Brain pericyte (primary cell): Measurements from ENCODE around the gene FAM89B.
A peak's percentile ranks its signal among the peaks of the same experiment; 100 is the strongest.

Experiments
- DNase-seq: peaks from one replicate; pipeline ENCODE4 v3.0.0-alpha.2; 2012; ENCODE audit warnings: low read depth, low spot score

Gene FAM89B

GRCh38 chr11:65588199-65589054, 16.1 kb downstream of the FAM89B start:
- DNase-seq = no peak

- DNase-seq = no peak
Observed at GRCh38 chr11:65589444-65590239, 17.3 kb downstream of the FAM89B start.

DNA sequence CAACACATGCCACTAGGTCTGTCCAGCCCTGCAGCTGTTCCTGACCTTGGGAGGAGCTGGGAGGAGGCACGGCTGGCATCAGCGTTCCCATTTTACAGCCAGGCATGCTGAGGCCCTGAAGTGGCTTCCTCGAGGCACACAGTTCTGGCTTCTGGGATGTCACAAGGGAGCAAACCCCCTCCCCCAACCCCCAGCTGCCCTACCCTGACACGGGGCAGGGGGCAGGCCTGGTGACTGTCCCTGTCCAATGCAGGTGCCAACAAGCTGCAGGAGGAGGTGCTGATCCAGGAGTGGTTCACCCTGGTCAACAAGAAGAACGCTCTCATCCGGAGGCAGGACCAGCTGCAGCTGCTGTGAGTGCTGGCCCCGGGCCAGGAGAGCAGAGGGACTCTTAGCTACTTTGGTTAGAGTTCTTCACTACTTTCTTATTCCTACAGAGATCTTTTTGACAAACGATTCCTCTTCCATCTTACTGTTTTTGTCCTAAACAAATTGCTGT, 18.0 kb downstream of the FAM89B start:
- DNase-seq = no peak

DNA sequence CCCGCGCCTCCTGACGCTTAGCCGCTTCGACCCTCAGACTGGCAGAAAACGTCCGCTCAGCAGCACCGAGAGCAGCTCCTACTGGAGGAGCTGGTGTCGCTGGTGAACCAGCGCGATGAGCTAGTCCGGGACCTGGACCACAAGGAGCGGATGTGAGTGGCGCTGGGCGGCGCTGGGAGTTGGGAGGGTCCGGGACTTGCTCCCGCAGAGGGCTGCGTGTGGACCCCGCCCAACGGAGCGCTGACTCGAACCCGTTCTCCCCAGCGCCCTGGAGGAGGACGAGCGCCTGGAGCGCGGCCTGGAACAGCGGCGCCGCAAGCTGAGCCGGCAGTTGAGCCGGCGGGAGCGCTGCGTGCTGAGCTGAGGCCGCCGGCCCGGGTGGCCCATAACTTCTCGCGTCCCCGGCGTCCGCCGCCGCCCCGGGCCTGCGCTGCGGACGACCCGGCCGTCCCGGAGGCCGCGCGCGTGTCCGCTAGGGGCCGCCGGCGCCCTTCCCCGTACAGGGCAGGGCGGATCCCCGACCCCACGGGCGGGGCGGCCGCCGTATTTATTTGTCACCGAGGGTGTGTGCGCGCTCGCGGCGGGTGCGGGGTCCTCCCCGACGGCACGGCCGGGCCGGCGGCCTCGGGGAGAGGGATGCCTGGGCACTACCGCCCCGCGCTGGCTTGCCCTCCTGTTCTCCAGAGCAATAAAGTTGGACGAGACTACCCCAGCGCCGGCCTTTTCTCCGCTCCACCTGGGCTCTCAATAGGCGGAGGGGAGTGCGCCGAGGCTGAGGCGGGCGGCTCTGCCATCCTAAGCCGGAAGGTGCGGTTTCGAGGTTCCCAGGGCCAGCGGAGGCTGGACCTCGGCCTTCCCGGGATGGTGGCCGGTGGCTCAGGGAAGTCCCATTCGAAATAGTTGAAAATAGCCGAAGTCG, 19.9 kb downstream of the FAM89B start:
- DNase-seq = no peak

DNA sequence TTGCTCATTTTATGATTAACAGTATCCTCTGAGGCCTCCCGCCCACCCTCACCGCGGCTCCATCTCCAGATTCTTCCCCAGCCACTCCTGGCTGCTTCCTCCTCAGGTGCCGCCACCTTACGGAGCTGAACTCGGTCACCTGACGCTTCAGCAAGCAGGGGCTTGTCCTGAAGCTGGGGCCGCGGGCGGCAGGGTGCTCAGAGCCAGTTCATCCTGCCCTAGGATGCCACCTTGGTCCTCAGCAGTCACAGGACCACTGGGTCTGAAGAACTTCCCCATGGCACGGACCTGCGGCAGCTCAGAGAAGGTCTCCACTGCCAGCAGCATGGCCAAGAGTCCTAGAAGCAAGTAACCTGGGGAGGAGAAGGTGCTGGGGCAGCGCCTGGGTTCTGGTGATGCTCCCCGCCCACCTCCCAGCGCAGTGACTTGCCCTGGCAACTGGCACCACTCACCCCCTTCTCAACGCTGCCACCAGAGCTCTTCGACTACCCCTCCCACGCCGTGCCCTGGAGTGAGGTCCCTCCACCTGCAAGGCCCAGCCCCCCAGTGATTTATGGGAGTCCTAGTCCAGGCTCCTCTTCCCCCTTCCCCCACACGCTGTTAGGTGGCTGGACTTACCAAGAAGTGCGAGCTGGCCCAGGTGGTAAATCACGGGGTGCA, 20.6 kb downstream of the FAM89B start:
- no peak for DNase-seq

DNA sequence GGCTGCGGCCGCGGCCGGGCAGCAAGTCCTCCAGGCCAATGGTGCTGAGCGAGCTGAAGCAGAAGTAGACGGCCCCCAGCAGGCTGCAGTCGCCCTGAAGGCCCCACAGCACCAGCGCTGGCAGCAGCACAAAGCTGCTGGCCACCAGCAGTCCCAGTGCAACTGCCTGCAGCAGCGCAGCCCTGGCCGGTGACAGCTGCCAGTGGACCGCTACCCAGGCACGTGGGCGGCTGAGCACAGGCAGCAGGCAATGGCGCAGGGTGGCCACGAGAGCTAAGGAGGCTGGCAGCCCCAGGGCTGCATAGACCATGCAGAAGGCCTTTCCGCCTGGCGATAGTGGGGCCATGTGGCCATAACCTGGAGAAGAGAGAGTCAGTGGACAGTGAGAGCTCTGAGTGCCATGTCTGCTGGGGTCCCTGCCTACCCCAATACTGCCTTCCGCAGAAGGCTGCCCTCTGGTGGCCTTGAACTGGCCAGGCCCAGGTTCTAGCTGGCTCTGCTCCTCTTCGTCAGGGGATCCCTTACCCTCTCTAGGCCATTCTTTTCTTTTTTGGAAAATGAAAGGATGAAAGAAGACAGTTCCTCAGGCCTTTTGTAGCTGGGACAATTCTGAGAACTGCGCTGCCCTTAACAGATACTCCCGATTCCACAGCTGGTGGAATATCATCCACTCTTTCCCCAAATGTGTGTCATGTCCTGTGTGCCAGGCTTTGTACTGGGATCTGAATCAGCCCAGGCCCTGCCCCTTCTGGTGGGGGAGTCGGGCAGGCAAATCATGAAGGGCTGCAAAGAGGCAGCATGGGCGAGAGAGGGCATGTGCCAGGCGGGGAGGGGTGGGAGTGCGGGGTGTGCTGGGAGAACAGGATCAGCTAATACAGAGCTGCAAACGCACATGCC, 21.4 kb downstream of the FAM89B start:
- DNase-seq = no peak

GRCh38 chr11:65595131-65595530, 22.8 kb downstream of the FAM89B start:
- DNase-seq = no peak

DNA sequence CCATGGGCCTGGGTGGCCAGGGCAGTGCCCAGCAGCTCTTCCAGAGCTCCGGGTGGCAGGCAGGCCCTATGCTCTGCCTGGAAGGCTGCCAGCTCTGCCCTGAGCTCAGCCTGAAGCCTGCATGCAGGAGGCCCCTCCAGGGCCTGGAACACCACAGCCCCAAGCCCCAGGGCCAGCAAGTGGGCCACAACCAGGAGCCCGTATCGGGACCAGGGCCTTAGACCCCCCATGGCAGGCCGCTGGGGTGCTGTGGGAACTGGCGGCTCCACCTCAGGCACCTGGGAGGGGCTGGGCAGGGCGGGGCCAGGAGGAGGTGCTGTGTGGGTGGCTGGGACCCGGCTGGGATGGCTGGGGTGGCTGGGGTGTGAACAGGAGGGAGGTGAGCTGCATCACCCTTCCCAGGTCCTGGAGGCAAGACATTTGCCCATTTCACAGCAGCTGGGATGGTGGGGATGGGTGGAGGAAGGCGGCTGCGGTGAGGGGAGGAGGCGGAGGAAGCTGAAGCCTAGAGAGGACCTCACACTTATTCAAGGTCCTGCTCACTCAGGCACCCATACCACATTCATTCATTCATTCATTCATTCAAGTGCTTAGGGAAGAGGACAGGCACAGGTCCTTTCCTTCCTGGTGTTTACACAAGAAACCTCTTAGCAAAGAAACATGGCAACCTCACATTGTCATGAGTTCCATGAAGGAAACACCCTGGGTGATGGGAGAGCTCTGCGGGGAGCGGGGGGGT, 23.4 kb downstream of the FAM89B start, which contains the start of gene KCNK7:
KCNK7 (minus strand) TSS at position 258 of the 739 bp plus-strand sequence; CDS start at position 230, 28 bp downstream.
- DNase-seq = no peak

- DNase-seq = no peak
Observed at GRCh38 chr11:65596520-65596919, 24.2 kb downstream of the FAM89B start.

DNA sequence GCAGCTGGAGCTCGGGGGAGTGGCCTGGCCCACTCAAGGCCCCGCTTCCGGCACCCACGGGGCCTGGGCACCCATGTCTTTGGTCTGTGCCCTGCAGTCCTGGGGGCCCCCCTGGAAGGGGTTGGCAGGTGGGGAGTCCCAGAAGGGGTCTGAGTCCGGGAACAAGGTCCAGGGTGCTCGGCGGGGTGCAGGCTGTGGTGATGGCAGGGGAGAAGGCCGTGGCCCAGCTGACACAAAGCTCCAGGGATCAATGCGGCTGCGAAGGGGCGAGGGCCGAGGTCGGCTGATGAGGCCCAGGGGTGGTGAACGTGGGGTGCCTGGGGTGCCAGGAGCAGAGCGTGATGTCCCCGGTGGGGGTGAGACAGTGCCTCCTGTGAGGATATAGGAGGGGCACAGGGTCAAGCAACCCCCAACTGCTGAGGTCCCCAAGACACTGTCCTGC, 25.9 kb downstream of the FAM89B start:
- no peak for DNase-seq

GRCh38 chr11:65599216-65599954, 27.0 kb downstream of the FAM89B start:
- DNase-seq = no peak

- DNase-seq = no peak
Observed at GRCh38 chr11:65599955-65600246, 27.6 kb downstream of the FAM89B start.

DNA sequence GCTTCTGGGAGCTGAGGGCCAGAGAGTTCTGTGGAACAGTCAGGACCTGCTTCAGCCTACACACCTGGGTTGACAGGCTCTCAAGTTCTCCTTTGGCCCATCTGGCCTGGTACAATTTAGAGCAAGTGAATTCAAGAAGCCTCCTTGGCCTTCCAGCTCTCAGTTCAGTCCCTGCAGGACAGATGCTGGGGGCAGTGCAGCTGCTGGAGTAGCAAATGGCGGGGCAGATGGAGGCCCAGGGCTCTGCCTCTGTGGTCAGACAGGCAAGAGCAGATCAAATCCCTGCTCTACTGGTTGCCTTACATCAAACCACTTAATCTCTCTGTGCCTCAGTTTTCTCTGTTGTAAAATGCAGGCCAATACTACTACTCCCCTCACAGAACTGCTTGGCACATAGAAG, 31.9 kb downstream of the FAM89B start:
- no peak for DNase-seq

DNA sequence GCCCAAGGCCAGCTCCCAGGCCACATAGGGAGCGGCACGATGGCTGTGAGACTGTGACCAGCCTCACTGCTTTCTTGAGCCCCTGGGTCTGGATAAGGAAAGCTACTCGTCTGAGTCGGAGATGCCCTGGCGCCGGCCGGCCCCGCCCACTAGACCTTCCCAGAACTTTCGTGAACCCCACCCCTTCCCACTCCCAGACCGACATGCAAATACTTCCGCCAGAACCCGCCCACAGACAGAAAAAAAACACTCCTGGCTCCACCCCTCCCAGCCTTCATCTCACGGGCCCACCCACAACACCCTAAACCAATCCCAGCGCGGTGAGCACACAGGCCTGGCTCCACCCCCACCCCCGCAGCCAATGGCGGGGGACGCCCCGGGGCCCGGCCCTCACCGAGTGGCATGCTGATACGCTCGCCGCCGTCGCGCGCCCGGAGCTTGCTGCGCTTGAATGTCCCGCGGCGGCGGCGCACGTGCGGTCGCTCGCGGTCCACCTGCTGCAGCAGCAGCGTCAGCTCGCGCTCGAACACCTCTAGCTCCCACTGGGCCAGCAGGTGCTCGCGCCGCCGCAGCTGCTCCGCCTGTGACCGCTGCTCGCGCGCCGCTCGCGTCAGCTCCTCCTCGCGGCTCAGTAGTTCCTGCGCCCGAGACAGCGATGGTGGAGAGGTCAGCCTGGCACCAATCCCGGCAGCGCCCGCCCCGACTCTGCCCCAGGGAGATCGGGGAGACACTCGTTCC, 34.7 kb downstream of the FAM89B start:
- DNase-seq = peak; percentile 74

DNA sequence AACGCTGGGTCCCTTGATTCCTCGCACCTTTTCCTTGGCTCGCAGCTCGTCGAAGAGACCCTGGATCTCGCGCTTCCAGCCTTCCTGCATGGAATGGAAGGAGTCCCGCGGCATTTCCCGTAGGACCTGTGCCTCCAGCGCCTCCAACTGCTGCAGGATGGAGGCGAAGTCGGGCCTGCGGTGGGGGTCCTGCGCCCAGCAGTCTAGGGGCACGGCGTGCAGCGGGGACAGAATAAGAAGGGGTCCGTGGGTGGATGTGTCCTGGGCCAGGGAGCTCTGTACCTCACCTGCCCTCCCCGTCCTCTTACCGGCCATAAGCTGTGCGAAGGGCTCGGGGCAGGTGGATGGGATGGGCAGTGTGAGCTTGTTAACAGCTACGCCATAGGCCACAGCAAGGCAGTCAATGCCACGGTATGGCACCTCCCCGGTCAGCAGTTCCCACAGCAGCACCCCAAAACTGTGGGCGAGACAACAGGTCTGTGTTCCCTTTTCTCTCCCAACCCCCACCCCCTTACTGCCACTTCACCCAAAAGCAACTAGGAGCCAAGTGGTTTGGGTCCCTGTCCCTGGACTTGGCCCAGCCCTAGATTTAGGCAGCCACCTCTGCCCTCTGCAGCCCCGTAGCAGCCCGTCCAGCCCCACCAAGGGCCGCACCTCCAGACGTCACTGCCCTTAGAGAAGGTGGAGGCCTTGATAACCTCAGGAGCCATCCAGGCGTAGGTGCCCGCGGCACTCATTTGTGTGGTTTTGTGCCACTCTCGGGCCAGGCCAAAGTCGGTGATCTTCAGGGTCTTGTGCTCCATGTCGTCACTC, 35.5 kb downstream of the FAM89B start:
- no peak for DNase-seq

GRCh38 chr11:65609229-65609628, 36.9 kb downstream of the FAM89B start:
- no peak for DNase-seq

GRCh38 chr11:65609665-65610064, 37.3 kb downstream of the FAM89B start:
- no peak for DNase-seq
